IPS-18a (cell line): ENCODE data around the gene PACS2.

Source experiments
- H3K27ac ChIP-seq: one replicate; pipeline ENCODE4 v1.5.1; 2013; ENCODE audit warnings: low read length
- H3K27me3 ChIP-seq: one replicate; pipeline ENCODE4 v1.6.1; 2013; ENCODE audit warnings: mild to moderate bottlenecking, low read length; ENCODE audit not compliant: control insufficient read depth, insufficient read depth
- H3K36me3 ChIP-seq: one replicate; pipeline ENCODE4 v1.6.1; 2013; ENCODE audit warnings: low read depth, low read length; ENCODE audit not compliant: control insufficient read depth
- H3K4me1 ChIP-seq: one replicate; pipeline ENCODE4 v1.6.1; 2013; ENCODE audit warnings: low read depth, low read length; ENCODE audit not compliant: control insufficient read depth
- H3K4me3 ChIP-seq: one replicate; pipeline ENCODE4 v1.5.1; 2013; ENCODE audit warnings: low read length
- H3K9ac ChIP-seq: one replicate; pipeline ENCODE4 v1.6.1; 2013; ENCODE audit warnings: mild to moderate bottlenecking, low read length, moderate library complexity
- H3K9me3 ChIP-seq: one replicate; pipeline ENCODE4 v1.6.1; 2013; ENCODE audit warnings: low read depth, low read length; ENCODE audit not compliant: control insufficient read depth

PACS2 gene

DNA sequence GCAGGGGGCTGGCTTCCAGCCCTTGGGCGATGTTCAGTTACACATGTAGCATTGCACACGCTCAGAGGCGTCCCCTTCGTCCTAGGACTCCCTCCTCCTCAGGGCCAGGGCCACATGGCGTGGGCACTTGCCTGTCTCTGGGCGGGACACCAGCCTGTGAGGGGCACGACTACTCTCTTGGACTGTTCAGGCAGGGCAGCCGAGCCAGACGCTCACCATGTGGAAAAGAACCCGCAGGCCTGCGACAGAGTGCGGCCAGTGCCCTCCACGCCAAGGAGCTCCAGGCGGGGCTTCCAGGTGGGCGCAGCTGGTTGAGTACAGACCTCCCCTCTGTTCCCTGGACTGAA lies 126.0 kb downstream of the PACS2 start:
- Histone ChIP-seq H3K4me3 (no peak overlapping the region), H3K36me3 (peaks cover 11% of the 10 kb centered on the region), H3K9ac (no peak overlapping the region), H3K27ac (no peak overlapping the region), H3K9me3 (no peaks in the 10 kb centered on the region), H3K4me1 (no peaks in the 10 kb centered on the region), H3K27me3 (no peaks in the 10 kb centered on the region)

DNA sequence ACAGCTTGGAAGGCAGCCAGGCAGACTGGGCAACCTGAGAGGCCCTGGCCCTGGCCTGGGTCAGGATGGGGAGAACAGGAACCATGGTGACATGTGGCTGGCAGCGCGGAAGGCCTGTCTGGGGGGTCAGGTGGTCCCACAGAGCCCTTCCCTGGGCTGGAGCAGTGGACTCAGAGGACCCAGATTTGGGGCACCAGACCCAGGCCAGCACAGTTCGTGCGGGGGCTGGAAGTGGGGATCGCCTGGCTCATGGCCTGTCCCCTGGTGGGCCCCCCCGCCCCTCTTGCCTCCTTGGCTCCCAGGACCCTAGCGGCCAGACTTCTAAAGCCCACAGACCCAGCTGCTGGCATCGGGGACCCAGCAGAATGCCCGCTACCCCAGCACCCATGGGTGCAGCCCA lies 126.4 kb downstream of the PACS2 start:
- no peak overlapping the region for H3K9ac ChIP-seq
- no peaks in the 10 kb centered on the region for H3K9me3 ChIP-seq
- H3K4me1 ChIP-seq: no peaks in the 10 kb centered on the region
- no peak overlapping the region for H3K27ac ChIP-seq
- no peaks in the 10 kb centered on the region for H3K27me3 ChIP-seq
- H3K36me3 ChIP-seq: peaks cover 14% of the 10 kb centered on the region
- H3K4me3 ChIP-seq: no peak overlapping the region

DNA sequence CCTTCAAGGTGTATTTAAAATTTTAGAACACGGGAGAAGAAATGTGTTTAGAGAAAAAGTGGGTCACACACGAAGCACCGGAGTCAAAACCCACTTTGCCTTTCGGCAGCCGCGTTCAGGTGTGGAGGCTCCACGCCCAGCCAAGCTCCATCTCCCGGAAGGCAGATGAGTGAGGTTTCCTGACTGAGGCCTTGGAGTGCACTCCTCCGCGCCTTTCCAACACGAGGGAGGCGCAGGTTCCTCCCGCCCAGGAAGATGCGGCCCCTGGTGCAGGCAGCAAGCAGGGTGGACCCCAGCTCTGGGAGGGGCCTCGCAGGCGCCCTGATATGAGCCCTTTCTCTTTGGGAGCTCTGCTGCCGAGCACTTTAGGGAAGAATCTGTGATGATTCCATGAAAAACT lies 127.6 kb downstream of the PACS2 start:
- no peaks in the 10 kb centered on the region for H3K27me3 ChIP-seq
- H3K9ac ChIP-seq: no peak overlapping the region
- H3K9me3 ChIP-seq: no peaks in the 10 kb centered on the region
- no peak overlapping the region for H3K27ac ChIP-seq
- H3K4me1 ChIP-seq: no peaks in the 10 kb centered on the region
- peaks cover 14% of the 10 kb centered on the region for H3K36me3 ChIP-seq
- no peak overlapping the region for H3K4me3 ChIP-seq

DNA sequence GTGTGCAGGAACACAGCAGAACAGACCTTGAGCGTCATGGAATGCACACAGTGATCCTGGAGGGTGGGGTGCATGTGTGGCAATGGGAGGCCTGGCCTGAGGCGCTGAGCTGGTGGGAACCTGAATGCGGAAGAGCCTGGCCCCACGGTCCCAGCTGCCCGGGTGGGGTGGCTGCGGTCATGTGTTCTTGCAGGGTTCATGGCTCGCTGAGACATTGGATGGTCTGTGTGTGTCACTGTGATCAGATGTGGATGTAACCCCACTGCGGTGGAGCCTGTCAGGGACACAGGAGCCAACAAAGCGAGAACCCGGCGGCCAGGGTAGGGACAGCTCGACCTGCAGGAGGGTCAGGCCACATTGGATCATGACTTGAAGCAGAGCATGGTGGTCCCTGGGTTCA lies 128.3 kb downstream of the PACS2 start:
- no peaks in the 10 kb centered on the region for H3K9me3 ChIP-seq
- H3K36me3 ChIP-seq: peaks cover 14% of the 10 kb centered on the region
- H3K27me3 ChIP-seq: no peaks in the 10 kb centered on the region
- H3K27ac ChIP-seq: no peak overlapping the region
- no peak overlapping the region for H3K4me3 ChIP-seq
- H3K4me1 ChIP-seq: no peaks in the 10 kb centered on the region
- no peak overlapping the region for H3K9ac ChIP-seq

DNA sequence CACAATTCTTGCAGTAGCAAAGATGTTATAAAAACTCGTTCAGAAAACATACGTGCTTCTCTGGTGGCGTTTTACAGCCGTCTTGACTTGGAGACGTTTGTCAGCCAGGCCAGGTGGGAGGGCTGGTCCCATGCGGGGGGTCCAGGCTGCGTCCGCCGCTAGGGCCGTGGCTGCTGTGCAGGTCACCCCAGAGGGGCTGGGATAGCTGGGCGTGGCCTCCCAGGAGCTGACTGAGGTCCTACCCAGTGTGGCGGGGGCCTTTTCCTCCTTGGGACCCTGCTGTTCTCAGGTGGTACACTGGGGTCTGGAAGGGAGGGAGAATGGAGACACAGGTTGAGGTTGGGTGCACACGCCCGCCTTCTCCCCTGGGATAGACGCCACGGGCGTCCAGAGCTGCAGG lies 130.3 kb downstream of the PACS2 start:
- Histone ChIP-seq H3K27ac (no peak overlapping the region), H3K9ac (no peak overlapping the region), H3K4me1 (no peaks in the 10 kb centered on the region), H3K9me3 (no peaks in the 10 kb centered on the region), H3K36me3 (peaks cover 17% of the 10 kb centered on the region), H3K27me3 (no peaks in the 10 kb centered on the region), H3K4me3 (no peak overlapping the region)

DNA sequence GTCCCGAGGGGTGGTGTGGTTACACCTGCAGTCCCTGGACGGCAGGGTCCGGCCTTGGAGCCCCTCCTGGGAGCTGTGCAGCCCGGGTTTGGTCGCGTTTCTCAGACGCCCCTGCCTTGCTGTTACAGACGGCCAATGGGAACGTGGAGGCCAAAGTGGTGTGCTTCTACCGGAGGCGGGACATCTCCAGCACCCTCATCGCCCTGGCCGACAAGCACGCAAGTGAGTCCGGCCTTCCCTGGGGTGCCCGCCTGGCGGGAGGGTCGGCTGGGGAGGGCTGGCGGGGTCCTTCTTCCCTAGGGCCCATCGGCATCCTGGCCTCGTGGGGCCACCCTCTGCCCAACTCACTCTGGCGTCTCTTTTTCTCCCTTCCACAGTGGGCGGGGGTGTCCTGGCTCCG lies 130.7 kb downstream of the PACS2 start:
- Histone ChIP-seq H3K9ac (no peak overlapping the region), H3K4me1 (no peaks in the 10 kb centered on the region), H3K36me3 (peaks cover 21% of the 10 kb centered on the region), H3K9me3 (no peaks in the 10 kb centered on the region), H3K27ac (no peak overlapping the region), H3K4me3 (no peak overlapping the region), H3K27me3 (no peaks in the 10 kb centered on the region)

DNA sequence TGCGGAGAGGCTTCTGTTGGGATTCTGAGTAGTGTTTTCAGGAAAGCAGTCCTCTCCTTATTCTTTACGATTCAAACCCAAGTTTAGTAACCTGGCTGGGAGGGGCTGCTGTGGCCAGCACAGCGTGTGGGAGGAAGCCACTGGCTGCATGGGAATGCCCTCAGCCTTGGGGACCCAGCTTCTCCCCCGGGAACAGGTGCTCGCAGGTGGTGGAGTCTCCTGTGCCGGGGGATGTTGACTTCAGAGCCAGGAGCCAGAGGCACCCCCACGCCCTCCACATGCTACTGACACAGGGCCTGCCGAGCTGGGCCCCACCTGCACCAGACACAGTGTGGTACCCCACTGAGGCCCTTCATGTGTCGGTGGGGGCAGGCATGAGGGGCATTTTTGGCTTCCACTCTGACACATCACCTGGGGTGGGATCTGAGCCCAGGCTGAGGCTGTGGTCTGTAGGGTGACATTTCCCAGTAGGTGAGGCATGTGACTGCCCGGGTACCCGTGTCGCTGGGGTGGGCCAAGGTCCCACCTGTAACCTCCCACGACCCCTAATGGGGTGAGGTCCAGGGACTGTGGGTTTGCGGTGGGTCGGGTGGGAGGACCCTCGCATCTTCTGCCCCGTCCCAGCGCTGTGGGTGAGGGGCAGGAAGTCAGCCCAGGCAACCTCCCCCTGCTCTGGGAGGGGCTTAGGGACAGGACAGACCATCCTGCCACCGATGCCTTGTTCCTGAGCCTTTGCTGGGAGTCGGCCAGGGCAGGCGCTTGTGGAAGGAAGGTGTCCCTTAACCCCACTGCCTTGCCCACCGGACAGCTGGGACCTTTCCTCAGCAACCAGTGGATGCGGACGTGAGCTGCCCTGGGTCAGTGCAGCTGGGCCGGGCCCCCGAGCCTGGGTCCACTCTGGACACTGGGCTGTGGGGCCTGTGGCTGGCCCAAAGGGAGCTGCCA lies 131.6 kb downstream of the PACS2 start:
- H3K4me1 ChIP-seq: no peaks in the 10 kb centered on the region
- no peak overlapping the region for H3K4me3 ChIP-seq
- H3K36me3 ChIP-seq: peaks cover 30% of the 10 kb centered on the region
- H3K9me3 ChIP-seq: no peaks in the 10 kb centered on the region
- no peak overlapping the region for H3K27ac ChIP-seq
- no peaks in the 10 kb centered on the region for H3K27me3 ChIP-seq
- H3K9ac ChIP-seq: no peak overlapping the region

DNA sequence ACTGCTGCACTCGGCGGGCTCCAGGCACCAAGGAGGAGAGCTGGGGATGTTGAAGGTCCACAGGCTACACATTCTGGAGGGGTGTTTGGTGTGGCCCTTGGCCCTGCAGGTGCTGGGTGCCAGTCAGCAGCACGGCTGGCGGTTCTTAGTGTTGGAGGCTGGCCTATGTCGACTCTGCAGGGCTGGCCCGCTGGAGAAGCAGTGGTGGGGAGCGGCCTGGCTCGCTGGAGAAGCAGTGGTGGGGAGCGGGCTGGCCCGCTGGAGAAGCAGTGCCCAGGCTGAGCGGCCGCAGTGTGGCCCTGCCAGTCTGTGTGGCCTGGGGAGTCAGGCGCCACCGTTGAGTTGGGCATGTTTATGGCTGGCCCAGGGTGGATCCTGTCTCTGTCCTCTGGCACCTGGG lies 132.4 kb downstream of the PACS2 start:
- no peaks in the 10 kb centered on the region for H3K9me3 ChIP-seq
- no peak overlapping the region for H3K27ac ChIP-seq
- H3K9ac ChIP-seq: no peak overlapping the region
- H3K4me1 ChIP-seq: no peaks in the 10 kb centered on the region
- no peak overlapping the region for H3K4me3 ChIP-seq
- peaks cover 28% of the 10 kb centered on the region for H3K36me3 ChIP-seq
- no peaks in the 10 kb centered on the region for H3K27me3 ChIP-seq
